ENCODE data around the gene UBASH3B.

UBASH3B gene

DNA sequence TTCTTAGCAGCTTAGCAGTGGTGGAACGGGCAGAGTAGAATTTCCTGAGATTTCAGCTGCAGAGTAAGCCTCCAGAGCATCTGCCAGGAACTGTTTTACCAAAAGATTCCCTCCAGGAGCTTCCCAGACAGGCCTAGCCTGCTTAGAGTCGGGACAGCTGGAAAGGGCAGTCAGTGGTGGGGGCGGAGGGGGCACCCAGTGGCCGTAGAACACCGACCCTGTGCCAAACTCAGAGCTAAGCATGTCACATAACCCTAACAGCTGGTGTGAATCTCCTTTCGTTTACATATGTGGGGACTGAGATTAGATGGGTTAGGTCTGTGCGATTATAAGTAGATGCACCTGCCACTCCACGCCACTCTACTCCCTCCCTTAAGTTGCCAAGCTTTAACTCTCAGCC lies 102.8 kb downstream of the UBASH3B start:
- no peak for DNase-seq

DNA sequence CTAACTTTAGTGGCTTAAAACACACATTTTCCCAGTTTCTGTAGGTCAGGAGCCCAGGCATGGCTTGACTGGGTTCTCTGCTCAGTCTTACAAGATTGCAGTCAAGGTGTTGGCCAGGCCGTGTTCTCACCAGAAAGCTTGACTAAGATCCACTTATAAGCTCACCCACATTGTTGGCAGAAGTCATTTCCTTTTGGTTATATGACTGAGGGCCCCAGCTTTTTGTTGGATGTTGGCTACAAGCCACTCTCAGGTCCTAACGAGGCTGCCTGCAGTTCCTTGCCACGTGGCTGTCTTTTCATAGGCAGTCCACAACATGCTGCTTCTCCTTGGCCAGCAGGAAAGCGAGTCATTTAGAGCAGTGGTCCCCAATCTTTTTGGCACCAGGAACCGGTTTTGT lies 103.5 kb downstream of the UBASH3B start:
- no peak for DNase-seq

- no peak for DNase-seq
These were observed 107.6 kb downstream of the UBASH3B start for GRCh38 chr11:122763108-122763507.

DNA sequence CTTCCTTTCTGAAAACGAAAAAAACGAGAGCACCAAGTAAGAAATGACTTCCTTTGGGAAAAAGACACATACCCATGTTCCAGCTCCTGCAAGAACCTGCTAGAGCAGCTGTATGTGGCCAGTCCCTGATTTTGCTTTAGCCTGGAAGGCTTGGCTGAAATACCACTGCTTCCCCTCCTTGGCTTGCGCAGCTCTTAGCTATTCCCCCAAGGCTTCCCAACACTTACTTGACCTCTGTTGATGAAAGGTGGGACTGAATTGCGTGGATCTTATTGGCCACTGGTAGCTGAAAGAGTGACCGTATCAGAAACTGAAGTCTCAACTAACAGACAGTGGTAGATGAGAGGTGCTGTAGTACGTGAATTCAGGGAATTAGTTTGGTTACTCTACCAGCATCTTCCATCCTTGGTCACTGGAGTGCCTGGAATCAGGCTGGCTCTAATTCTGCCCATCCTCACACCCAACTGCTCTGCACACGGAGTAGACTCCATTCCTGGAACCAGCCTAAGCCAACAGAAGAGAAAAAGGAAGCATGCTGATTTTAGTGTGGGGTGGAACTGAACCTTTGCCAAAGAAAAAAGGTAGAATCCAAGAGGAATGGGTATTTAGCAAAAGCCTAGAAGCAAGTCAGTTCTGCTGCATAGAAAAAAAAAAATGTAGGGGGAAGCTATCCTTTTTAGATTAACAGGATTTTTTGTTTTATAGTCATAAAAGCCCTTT lies 109.0 kb downstream of the UBASH3B start:
- no peak for DNase-seq

DNA sequence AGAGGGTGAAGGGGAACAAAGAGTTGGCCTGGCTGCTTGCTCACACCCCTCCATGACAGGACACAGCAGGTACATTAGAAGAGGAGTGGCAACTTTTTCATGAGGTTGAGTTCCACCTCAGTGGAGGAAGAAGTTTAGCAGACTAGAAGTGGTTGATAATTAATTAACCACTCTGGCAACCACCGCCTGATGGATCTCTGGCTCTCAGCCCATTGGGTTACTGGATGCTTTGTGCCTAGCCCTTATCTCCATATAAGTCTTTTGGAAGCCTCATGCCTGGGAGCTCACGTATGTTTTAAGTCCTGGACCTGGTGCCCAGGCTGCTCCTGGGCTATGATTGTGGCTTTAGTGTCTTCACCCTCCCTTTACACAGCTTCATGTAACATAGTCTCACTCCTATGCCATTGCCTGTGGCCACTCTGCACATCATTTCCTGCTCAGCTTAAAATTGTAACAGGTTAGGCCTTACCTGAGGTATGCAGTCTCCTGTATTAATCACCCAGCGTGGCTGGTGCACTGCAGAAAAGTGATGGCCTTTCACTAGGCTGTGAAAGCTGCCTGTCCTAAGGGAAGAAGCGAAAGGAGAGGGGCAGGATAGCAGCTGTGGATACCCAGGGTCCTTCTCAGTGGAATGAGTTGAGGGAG lies 110.1 kb downstream of the UBASH3B start:
- no peak for DNase-seq

- no peak for DNase-seq
These were observed 113.7 kb downstream of the UBASH3B start for GRCh38 chr11:122769126-122769780.

DNA sequence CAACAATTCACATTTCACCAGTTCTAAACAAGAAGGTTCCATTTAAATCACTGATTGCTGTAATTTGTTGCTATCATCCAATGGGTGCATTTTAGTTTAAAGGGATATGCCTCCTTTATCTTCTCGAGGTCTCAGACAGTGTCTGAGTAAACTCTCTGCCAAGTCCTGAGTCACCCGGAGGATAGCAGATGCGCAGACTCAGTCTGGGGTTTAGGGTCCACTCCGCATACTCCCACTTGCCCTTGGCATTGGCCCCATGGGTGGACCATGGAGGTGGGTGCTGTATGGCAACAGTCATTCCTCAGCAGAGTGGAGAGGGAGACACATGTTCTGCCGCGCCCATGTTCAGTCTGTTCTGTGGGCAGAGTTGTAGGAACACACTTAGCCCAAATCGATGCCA lies 117.4 kb downstream of the UBASH3B start:
- no peak for DNase-seq

DNA sequence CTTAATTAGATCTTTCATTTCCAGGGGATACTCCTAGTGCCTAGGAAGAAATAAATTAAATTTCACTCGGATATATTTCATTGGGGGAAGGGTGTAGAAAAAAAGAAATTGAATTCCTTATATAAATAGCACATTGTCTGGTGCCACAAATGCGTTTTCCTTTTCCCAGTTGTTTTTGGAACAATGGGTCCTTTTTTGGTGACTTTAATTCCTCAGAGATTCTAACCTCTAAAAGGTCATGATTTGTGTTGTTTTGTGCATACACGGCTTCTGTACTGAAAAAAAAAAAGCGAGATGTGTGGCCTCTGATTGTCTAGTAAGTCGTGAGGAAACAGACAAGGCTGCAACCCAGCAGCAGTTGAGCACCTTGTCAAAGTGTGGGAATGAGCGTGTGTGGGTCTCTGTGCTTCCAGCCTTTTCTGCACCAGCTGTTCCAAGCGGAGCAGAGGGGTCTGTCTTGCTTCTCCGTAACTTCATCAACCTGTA lies 118.3 kb downstream of the UBASH3B start:
- DNase-seq, result no peak

GRCh38 chr11:122775675-122776271 lies 120.3 kb downstream of the UBASH3B start:
- no peak for DNase-seq

- DNase-seq, result no peak
These were observed 121.0 kb downstream of the UBASH3B start for GRCh38 chr11:122776546-122776945.

DNA sequence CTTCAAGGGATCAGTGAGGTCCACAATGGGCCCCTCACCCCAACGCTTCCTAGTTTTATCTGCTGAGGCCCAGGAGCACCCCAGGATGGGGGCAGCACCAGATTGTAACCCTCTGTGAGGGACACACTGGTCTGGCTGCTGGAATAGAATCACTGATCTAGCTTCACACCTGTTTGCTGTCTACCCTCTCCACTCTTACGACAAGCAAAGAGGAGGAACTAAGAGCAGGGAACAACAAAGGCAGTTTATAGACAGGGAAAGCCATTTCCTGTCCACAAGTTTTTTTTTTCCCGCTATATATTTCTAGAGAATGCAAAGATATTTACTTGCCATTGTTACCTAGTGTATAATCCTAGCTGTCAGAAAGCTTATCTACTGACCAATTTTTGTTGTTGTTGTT lies 121.8 kb downstream of the UBASH3B start:
- no peak for DNase-seq

DNA sequence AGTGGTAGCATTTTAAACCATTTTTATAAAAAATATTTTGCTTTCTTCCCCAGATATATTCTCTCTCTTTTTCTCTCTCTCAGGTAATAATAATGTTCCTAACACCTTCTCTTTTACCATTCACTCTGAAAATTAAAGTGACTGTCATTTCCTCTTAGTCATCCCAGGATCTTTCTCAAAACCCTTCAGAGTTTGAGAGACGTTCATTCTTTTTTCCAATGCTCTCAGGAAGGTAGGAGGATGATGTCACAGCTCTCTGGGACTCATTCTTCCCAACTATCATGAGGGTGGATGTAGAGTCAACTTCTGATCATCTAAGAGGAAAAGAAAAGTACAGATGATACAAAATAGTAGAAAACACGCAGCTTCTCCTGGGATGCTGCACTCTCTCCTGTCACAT lies 122.6 kb downstream of the UBASH3B start:
- DNase-seq, result no peak

- no peak for DNase-seq
These were observed 123.6 kb downstream of the UBASH3B start for GRCh38 chr11:122779047-122779629.

DNA sequence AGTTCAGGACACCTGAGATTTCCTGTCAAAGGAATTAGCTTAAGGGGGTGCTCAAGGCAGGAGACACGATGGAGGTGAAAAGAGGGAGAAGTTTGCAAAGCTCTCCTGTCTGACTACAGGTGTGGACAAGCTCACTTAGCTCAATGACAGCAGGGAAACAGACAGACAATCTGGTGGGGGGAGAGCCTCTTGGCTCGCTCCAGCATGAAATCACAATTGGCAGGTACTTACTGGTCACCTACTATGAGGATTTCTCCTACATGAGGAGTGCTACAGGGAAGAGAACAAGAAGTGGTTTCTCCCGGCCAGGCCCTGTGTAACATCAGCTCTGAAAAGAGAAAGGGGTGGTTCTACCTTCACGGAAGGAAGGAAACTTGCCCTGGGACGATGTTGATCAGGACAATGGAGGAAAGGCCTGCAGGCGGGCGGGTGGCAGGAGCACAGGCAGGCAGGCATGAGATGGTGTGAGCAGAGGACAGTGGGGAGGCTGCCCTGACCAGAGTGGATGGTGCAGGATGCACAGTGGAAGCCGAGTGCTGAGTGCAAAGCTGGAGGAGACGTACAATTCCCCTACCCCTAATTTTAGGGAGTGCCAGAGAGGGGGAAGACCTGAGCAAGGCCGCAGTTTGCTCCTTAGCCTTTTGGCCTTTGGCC lies 124.9 kb downstream of the UBASH3B start:
- DNase-seq, result no peak

- peak; percentile 49 for DNase-seq
These were observed 126.1 kb downstream of the UBASH3B start for GRCh38 chr11:122781378-122782195.

DNA sequence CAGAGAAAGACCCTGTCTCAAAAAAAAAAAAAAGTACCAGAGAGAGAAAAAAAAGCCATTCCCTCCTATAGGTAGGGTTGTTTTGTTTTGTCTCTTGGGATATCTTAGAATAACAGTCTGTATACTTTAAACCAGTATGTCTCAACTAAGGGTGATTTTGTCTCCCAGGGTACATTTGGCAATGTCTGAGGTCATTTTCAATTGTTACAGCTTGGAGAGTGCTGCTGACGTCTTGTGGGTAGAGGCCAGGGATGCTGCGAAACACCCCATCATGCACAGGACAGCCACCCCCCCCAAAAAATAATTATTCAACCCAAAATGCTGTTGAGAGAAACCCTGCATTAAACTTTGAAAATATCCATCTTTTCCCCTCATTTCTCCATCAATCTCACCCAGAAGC lies 126.7 kb downstream of the UBASH3B start:
- no peak for DNase-seq

DNA sequence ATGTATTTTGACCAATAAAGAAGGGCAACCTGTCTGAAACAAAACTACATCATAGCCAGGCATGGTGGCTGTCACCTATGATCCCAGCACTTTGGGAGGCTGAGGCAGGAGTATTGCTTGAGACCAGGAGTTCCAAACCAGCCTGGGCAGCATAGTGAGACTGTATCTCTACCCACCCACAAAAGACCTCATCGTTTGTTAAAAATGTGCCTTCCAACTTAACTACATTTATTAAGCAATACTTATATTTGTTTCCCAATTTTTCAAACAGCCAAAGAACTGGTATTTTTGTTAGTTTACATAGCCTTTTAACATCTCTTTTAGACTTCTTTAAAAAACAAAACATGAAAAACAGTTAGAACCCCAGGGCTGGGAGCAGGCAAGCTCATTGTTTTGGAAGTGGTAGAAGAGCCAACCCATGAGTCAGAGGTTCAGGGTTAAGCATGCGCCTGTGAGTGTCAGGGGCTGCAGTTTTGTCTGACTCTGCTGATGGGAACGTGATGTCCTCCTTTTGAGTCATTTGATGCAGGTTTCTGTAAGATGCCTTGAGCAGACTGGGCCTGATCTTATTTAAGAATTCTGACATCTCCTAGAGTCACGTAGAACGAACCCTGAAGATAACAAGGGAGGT lies 128.9 kb downstream of the UBASH3B start:
- DNase-seq, result no peak

GRCh38 chr11:122785031-122785541 lies 129.6 kb downstream of the UBASH3B start:
- no peak for DNase-seq

GRCh38 chr11:122786896-122787295 lies 131.4 kb downstream of the UBASH3B start:
- no peak for DNase-seq

GRCh38 chr11:122788781-122789535 lies 133.4 kb downstream of the UBASH3B start:
- no peak for DNase-seq
